ENCODE data around the gene BBX.

DNA sequence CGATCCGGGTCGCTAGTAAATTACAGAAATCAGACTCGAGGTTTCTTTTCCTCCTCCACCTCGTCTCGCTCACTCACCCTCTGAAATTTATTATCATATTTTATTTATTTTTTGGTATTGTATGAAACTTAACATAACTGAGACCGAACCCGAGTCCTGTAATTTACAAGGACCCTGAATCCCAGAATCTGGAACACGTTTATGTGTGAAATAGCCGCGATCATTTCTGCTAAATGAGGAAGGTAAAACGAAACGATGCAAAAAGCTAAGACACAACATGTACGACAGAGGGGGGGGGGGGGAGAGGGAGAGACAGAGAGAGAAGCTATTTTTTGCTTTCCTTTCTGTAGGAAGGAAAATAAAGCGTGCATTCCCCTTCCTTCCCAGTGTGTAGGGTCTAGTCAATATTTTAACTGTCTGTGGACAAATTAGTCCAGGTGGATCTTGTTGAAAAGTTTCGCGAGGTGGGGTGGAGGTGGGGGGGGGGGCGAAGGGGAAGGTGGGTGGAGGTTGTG lies 1.6 kb downstream of the BBX start:
- TF ChIP-seq POLR2A (IDR thresholded peaks at IDR 0.05): no peak
- TF ChIP-seq, protein P1, sequence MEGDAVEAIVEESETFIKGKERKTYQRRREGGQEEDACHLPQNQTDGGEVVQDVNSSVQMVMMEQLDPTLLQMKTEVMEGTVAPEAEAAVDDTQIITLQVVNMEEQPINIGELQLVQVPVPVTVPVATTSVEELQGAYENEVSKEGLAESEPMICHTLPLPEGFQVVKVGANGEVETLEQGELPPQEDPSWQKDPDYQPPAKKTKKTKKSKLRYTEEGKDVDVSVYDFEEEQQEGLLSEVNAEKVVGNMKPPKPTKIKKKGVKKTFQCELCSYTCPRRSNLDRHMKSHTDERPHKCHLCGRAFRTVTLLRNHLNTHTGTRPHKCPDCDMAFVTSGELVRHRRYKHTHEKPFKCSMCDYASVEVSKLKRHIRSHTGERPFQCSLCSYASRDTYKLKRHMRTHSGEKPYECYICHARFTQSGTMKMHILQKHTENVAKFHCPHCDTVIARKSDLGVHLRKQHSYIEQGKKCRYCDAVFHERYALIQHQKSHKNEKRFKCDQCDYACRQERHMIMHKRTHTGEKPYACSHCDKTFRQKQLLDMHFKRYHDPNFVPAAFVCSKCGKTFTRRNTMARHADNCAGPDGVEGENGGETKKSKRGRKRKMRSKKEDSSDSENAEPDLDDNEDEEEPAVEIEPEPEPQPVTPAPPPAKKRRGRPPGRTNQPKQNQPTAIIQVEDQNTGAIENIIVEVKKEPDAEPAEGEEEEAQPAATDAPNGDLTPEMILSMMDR (IDR thresholded peaks at IDR 0.05): no peak
